C4-2B (cell line): Measurements from ENCODE around the gene PROX1.

Experiments used
- ZFX ChIP-seq: fragments of 450-650 bp; IDR thresholded peaks from 2 replicates; pipeline ENCODE4 v1.6.1; 2017
- TF ChIP-seq, protein P1 (sequence below): fragments of 450-650 bp; conservative IDR thresholded peaks from 2 replicates; pipeline ENCODE4 v1.5.1; 2017; ENCODE audit warnings: mild to moderate bottlenecking

DNA sequence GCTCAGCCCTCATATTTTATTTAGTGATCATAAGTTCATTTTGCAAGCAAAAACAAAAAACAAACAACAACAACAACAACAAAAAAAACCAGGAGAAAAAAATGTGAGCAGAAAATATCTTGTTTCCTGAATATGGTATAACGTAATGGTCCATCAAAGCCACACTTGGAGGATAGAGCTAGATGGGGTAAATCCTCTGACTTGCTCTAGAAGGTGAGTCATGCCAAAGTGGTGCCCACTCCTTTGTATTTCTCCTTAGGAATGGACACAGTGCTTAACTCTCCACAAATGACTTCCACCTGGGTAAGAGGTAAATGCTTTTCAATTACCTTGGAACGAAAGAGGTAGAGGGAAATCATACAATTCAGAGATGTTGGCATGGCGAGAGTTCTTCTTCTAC lies 20.6 kb downstream of the PROX1 start:
- TF ChIP-seq, protein P1, sequence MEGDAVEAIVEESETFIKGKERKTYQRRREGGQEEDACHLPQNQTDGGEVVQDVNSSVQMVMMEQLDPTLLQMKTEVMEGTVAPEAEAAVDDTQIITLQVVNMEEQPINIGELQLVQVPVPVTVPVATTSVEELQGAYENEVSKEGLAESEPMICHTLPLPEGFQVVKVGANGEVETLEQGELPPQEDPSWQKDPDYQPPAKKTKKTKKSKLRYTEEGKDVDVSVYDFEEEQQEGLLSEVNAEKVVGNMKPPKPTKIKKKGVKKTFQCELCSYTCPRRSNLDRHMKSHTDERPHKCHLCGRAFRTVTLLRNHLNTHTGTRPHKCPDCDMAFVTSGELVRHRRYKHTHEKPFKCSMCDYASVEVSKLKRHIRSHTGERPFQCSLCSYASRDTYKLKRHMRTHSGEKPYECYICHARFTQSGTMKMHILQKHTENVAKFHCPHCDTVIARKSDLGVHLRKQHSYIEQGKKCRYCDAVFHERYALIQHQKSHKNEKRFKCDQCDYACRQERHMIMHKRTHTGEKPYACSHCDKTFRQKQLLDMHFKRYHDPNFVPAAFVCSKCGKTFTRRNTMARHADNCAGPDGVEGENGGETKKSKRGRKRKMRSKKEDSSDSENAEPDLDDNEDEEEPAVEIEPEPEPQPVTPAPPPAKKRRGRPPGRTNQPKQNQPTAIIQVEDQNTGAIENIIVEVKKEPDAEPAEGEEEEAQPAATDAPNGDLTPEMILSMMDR, result no peak
- TF ChIP-seq ZFX, result no peak
